Stimulated activated naive CD8-positive, alpha-beta T cell treated with anti-CD3 and anti-CD28 coated beads, Interleukin-15, Interleukin-2, amounts not matched to agents 100 ng/mL and 50 ng/mL, for 24 hours (primary cell): ENCODE results near the gene OTUD1.

Experiments
- H3K27ac Mint-ChIP-seq: one replicate; pipeline ENCODE4 v1.8.0; 2021; ENCODE audit warnings: mild to moderate bottlenecking, mixed read lengths
- H3K27me3 Mint-ChIP-seq: one replicate; pipeline ENCODE4 v1.8.0; 2021; ENCODE audit warnings: mixed read lengths
- H3K36me3 Mint-ChIP-seq: one replicate; pipeline ENCODE4 v1.8.0; 2021; ENCODE audit warnings: low read depth, mixed read lengths
- H3K4me1 Mint-ChIP-seq: one replicate; pipeline ENCODE4 v1.8.0; 2021; ENCODE audit warnings: low read depth, mixed read lengths
- H3K4me3 Mint-ChIP-seq: one replicate; pipeline ENCODE4 v1.8.0; 2021; ENCODE audit warnings: mild to moderate bottlenecking, mixed read lengths
- H3K9me3 Mint-ChIP-seq: one replicate; pipeline ENCODE4 v1.8.0; 2021; ENCODE audit warnings: mixed read lengths

Gene OTUD1

GRCh38 chr10:23469596-23470237 lies 30.8 kb downstream of the OTUD1 start:
- Mint-ChIP-seq H3K27me3 (peaks cover 26% of the 10 kb centered on the region), H3K9me3 (no peaks in the 10 kb centered on the region), H3K36me3 (no peaks in the 10 kb centered on the region), H3K4me3 (no peak overlapping the region), H3K27ac (no peak overlapping the region), H3K4me1 (peaks cover 11% of the 10 kb centered on the region)

GRCh38 chr10:23472181-23472580 lies 33.3 kb downstream of the OTUD1 start:
- Mint-ChIP-seq H3K4me3 (no peak overlapping the region), H3K27ac (no peak overlapping the region), H3K9me3 (no peaks in the 10 kb centered on the region), H3K4me1 (peaks cover 11% of the 10 kb centered on the region), H3K27me3 (peaks cover 24% of the 10 kb centered on the region), H3K36me3 (no peaks in the 10 kb centered on the region)

GRCh38 chr10:23474081-23474480 lies 35.2 kb downstream of the OTUD1 start:
- peaks cover 11% of the 10 kb centered on the region for H3K4me1 Mint-ChIP-seq
- no peaks in the 10 kb centered on the region for H3K9me3 Mint-ChIP-seq
- H3K27ac Mint-ChIP-seq = no peak overlapping the region
- H3K27me3 Mint-ChIP-seq = peaks cover 12% of the 10 kb centered on the region
- H3K4me3 Mint-ChIP-seq = no peak overlapping the region
- no peaks in the 10 kb centered on the region for H3K36me3 Mint-ChIP-seq

- Mint-ChIP-seq H3K27ac (no peak overlapping the region), H3K9me3 (no peaks in the 10 kb centered on the region), H3K36me3 (no peaks in the 10 kb centered on the region), H3K27me3 (peaks cover 7% of the 10 kb centered on the region), H3K4me3 (no peak overlapping the region), H3K4me1 (peaks cover 10% of the 10 kb centered on the region)
These were observed 35.8 kb downstream of the OTUD1 start for GRCh38 chr10:23474626-23475025.

GRCh38 chr10:23478570-23478969 lies 39.7 kb downstream of the OTUD1 start:
- H3K36me3 Mint-ChIP-seq = no peaks in the 10 kb centered on the region
- H3K4me1 Mint-ChIP-seq = peaks cover 3% of the 10 kb centered on the region
- H3K27ac Mint-ChIP-seq = no peak overlapping the region
- H3K9me3 Mint-ChIP-seq = no peaks in the 10 kb centered on the region
- peaks cover 3% of the 10 kb centered on the region for H3K27me3 Mint-ChIP-seq
- no peak overlapping the region for H3K4me3 Mint-ChIP-seq

- peaks cover 2% of the 10 kb centered on the region for H3K27me3 Mint-ChIP-seq
- no peaks in the 10 kb centered on the region for H3K9me3 Mint-ChIP-seq
- no peaks in the 10 kb centered on the region for H3K4me1 Mint-ChIP-seq
- no peaks in the 10 kb centered on the region for H3K36me3 Mint-ChIP-seq
- no peak overlapping the region for H3K4me3 Mint-ChIP-seq
- no peak overlapping the region for H3K27ac Mint-ChIP-seq
These were observed 41.1 kb downstream of the OTUD1 start for GRCh38 chr10:23479798-23480473.

- no peak overlapping the region for H3K27ac Mint-ChIP-seq
- no peak overlapping the region for H3K4me3 Mint-ChIP-seq
- no peaks in the 10 kb centered on the region for H3K27me3 Mint-ChIP-seq
- no peaks in the 10 kb centered on the region for H3K4me1 Mint-ChIP-seq
- H3K36me3 Mint-ChIP-seq = no peaks in the 10 kb centered on the region
- no peaks in the 10 kb centered on the region for H3K9me3 Mint-ChIP-seq
These were observed 42.6 kb downstream of the OTUD1 start for GRCh38 chr10:23481363-23481961.

- Mint-ChIP-seq H3K4me3 (no peak overlapping the region), H3K27me3 (peaks cover 11% of the 10 kb centered on the region), H3K9me3 (no peaks in the 10 kb centered on the region), H3K27ac (no peak overlapping the region), H3K36me3 (no peaks in the 10 kb centered on the region), H3K4me1 (peaks cover 8% of the 10 kb centered on the region)
These were observed 51.2 kb downstream of the OTUD1 start for GRCh38 chr10:23490115-23490514.
